Natural killer cell (primary cell): Measurements from ENCODE around the gene CNTF. TPM values are rescaled to one million over a fixed set of nuclear protein-coding genes. Genes with fewer than 3 reads are reported as not detected.

ENCODE experiments used
- ATAC-seq, 3 donors: fragments of 150-1000 bp in 2 of 3; fragments of 200-7000 bp in 1 of 3; cut with Tn5 transposase; 1 replicate in 1 of 3; 2 replicates in 2 of 3; pipeline ENCODE4 v1.10.0; 2021; ENCODE audit warnings: mild to moderate bottlenecking in 2 of 3, moderate library complexity in 2 of 3
- DNase-seq, 2 donors: peaks; one replicate each; pipeline versions ENCODE4 v3.0.0 to v3.0.0-alpha.2; 2013 to 2021; ENCODE audit warnings: mixed read lengths in 1 of 2
- H3K27ac ChIP-seq: one replicate; pipeline ENCODE4 v1.5.1; 2013; ENCODE audit warnings: mild to moderate bottlenecking, low read length
- H3K27me3 ChIP-seq: one replicate; pipeline ENCODE4 v1.6.1; 2013; ENCODE audit warnings: low read length; ENCODE audit not compliant: control insufficient read depth, insufficient read depth
- H3K36me3 ChIP-seq: one replicate; pipeline ENCODE4 v1.6.1; 2013; ENCODE audit warnings: low read length; ENCODE audit not compliant: control insufficient read depth, insufficient read depth
- H3K4me1 ChIP-seq: one replicate; pipeline ENCODE4 v1.6.1; 2013; ENCODE audit warnings: low read length; ENCODE audit not compliant: control insufficient read depth, insufficient read depth
- H3K4me3 ChIP-seq: one replicate; pipeline ENCODE4 v1.5.1; 2013; ENCODE audit warnings: low read length
- H3K9me3 ChIP-seq: one replicate; pipeline ENCODE4 v1.6.1; 2013; ENCODE audit warnings: low read length; ENCODE audit not compliant: control insufficient read depth, insufficient read depth
- H3K27ac Mint-ChIP-seq, 2 donors: one replicate each; pipeline ENCODE4 v1.8.0; 2022; ENCODE audit warnings: mild to moderate bottlenecking in 2 of 2, mixed read lengths in 2 of 2, moderate library complexity in 1 of 2
- H3K27me3 Mint-ChIP-seq, 2 donors: one replicate each; pipeline ENCODE4 v1.8.0; 2022; ENCODE audit warnings: low read depth in 2 of 2, mixed read lengths in 2 of 2
- H3K36me3 Mint-ChIP-seq: one replicate; pipeline ENCODE4 v1.8.0; 2022; ENCODE audit warnings: mixed read lengths
- H3K4me1 Mint-ChIP-seq, 2 donors: one replicate each; pipeline ENCODE4 v1.8.0; 2022; ENCODE audit warnings: mixed read lengths in 2 of 2
- H3K4me3 Mint-ChIP-seq: one replicate; pipeline ENCODE4 v1.8.0; 2022; ENCODE audit warnings: mild to moderate bottlenecking, moderate library complexity, mixed read lengths
- H3K9me3 Mint-ChIP-seq, 2 donors: one replicate each; pipeline ENCODE4 v1.8.0; 2022; ENCODE audit warnings: mixed read lengths in 2 of 2
- CTCF ChIP-seq: fragments of 200-600 bp; IDR thresholded peaks from one replicate; pipeline ENCODE4 v1.8.0; 2022; ENCODE audit warnings: antibody characterized with exemption
- WGBS: methylation state at CpG from one replicate; pipeline ENCODE4 v1.1.7; 2013; ENCODE audit warnings: missing lambda C conversion rate; ENCODE audit not compliant: insufficient coverage; 5-methylcytosine and 5-hydroxymethylcytosine counted together
- intact Hi-C: fragments of 100-400 bp; cut with micrococcal nuclease; formaldehyde crosslinking; loops from one replicate; pipeline ENCODE4 v1.14.2; 2022
- total RNA-seq, 4 donors: library from RNA; stranded (reverse); fragments of 120-200 nt in 1 of 4; gene quantifications; one replicate each; pipeline versions ENCODE4 v1.2.3 to v1.2.4, GENCODE V29; 2013 to 2022

Gene CNTF
- total RNA-seq, 3 donors from 2014 or later (not counting 1 experiment from before 2014, with no cell fraction given), result 3.6 to 5.5 (median 4.9) TPM

GRCh38 chr11:58629857-58630256, 7.4 kb downstream of the CNTF start:
- H3K4me1 ChIP-seq, result no peaks in the 10 kb centered on the region
- Mint-ChIP-seq H3K4me3 (no peak overlapping the region), H3K27ac (no peak overlapping the region), H3K9me3 (no peaks in the 10 kb centered on the region), H3K27me3 (no peaks in the 10 kb centered on the region), H3K4me1 (no peaks in the 10 kb centered on the region), H3K36me3 (no peaks in the 10 kb centered on the region)
- no peaks in the 10 kb centered on the region for H3K9me3 ChIP-seq
- peak in 1 of 2 donors; percentile 61 for DNase-seq
- no peak overlapping the region for H3K4me3 ChIP-seq
- intact Hi-C loops, result loop anchor here (1.0 kb wide), 1 partner anchor 63 kb away; no protein-coding TSS in a partner anchor
- no peak overlapping the region for H3K27ac ChIP-seq
- H3K27me3 ChIP-seq, result no peaks in the 10 kb centered on the region
- peaks cover 6% of the 10 kb centered on the region for H3K36me3 ChIP-seq
- TF ChIP-seq CTCF, result peak; percentile 12
- peak in 2 of 3 donors; percentile 38 to 49 for ATAC-seq
- WGBS, result 31% methylated on average over 2 of the region's 2 CpGs

GRCh38 chr11:58631378-58631777, 8.9 kb downstream of the CNTF start:
- no peaks in the 10 kb centered on the region for H3K4me1 Mint-ChIP-seq
- no peak overlapping the region for H3K4me3 Mint-ChIP-seq
- H3K27ac Mint-ChIP-seq, result no peak overlapping the region
- Histone ChIP-seq H3K4me3 (no peak overlapping the region), H3K27me3 (no peaks in the 10 kb centered on the region), H3K36me3 (peaks cover 2% of the 10 kb centered on the region), H3K4me1 (no peaks in the 10 kb centered on the region), H3K9me3 (no peaks in the 10 kb centered on the region), H3K27ac (no peak overlapping the region)
- DNase-seq (no peak), ATAC-seq (no peak)
- TF ChIP-seq CTCF, result no peak
- H3K36me3 Mint-ChIP-seq, result no peaks in the 10 kb centered on the region
- intact Hi-C loops, result no loop called here
- H3K27me3 Mint-ChIP-seq, result no peaks in the 10 kb centered on the region
- 96% methylated on average over 3 of the region's 3 CpGs for WGBS
- no peaks in the 10 kb centered on the region for H3K9me3 Mint-ChIP-seq

- H3K9me3 ChIP-seq, result no peaks in the 10 kb centered on the region
- Mint-ChIP-seq H3K4me3 (no peak overlapping the region), H3K4me1 (no peaks in the 10 kb centered on the region), H3K9me3 (no peaks in the 10 kb centered on the region), H3K27me3 (no peaks in the 10 kb centered on the region), H3K27ac (no peak overlapping the region), H3K36me3 (no peaks in the 10 kb centered on the region)
- 100% methylated on average over 1 of the region's 1 CpG for WGBS
- ATAC-seq, result no peak
- no peaks in the 10 kb centered on the region for H3K4me1 ChIP-seq
- H3K27me3 ChIP-seq, result no peaks in the 10 kb centered on the region
- TF ChIP-seq CTCF, result no peak
- no peak overlapping the region for H3K4me3 ChIP-seq
- no peaks in the 10 kb centered on the region for H3K36me3 ChIP-seq
- H3K27ac ChIP-seq, result no peak overlapping the region
- no peak for DNase-seq
- intact Hi-C loops, result no loop called here
These were observed 10.0 kb downstream of the CNTF start for GRCh38 chr11:58632510-58632909.

- Histone ChIP-seq H3K4me1 (peaks cover 9% of the 10 kb centered on the region), H3K4me3 (no peak overlapping the region), H3K36me3 (no peaks in the 10 kb centered on the region), H3K27ac (no peak overlapping the region), H3K27me3 (no peaks in the 10 kb centered on the region), H3K9me3 (no peaks in the 10 kb centered on the region)
- Mint-ChIP-seq H3K27ac (no peak overlapping the region), H3K4me1 (peaks cover 18 to 19% of the 10 kb centered on the region in 2 donors), H3K9me3 (no peaks in the 10 kb centered on the region), H3K4me3 (no peak overlapping the region), H3K36me3 (no peaks in the 10 kb centered on the region), H3K27me3 (no peaks in the 10 kb centered on the region)
- ATAC-seq (no peak), DNase-seq (no peak)
- 88% methylated on average over 3 of the region's 3 CpGs for WGBS
- intact Hi-C loops, result no loop called here
- no peak for TF ChIP-seq CTCF
These were observed 14.1 kb downstream of the CNTF start for GRCh38 chr11:58636587-58636986.
